Dendritic cell treated with granulocyte-macrophage colony-stimulating factor and Interleukin-4, amounts not matched to agents 40 ng/mL and 50 ng/mL, for 4 days (primary cell): ENCODE data around the gene MFAP5.

Experiments
- H3K27ac Mint-ChIP-seq: one replicate; pipeline ENCODE4 v1.8.0; 2022; ENCODE audit warnings: mild to moderate bottlenecking, mixed read lengths
- H3K27me3 Mint-ChIP-seq: one replicate; pipeline ENCODE4 v1.8.0; 2022; ENCODE audit warnings: mild to moderate bottlenecking, mixed read lengths
- H3K36me3 Mint-ChIP-seq: one replicate; pipeline ENCODE4 v1.8.0; 2022; ENCODE audit warnings: low read depth, mixed read lengths
- H3K4me1 Mint-ChIP-seq: one replicate; pipeline ENCODE4 v1.8.0; 2022; ENCODE audit warnings: low read depth, mixed read lengths
- H3K4me3 Mint-ChIP-seq: one replicate; pipeline ENCODE4 v1.8.0; 2022; ENCODE audit warnings: mild to moderate bottlenecking, moderate library complexity, mixed read lengths
- H3K9me3 Mint-ChIP-seq: one replicate; pipeline ENCODE4 v1.8.0; 2022; ENCODE audit warnings: mixed read lengths
- intact Hi-C: fragments of 100-400 bp; cut with micrococcal nuclease; formaldehyde crosslinking; loops from one replicate; pipeline ENCODE4 v1.15.0; 2022

The MFAP5 gene

GRCh38 chr12:8687846-8688601 lies 25.4 kb upstream of the MFAP5 start:
- Mint-ChIP-seq H3K27me3 (peaks cover 2% of the 10 kb centered on the region), H3K9me3 (no peaks in the 10 kb centered on the region), H3K4me3 (no peak overlapping the region), H3K4me1 (peaks cover 6% of the 10 kb centered on the region), H3K36me3 (no peaks in the 10 kb centered on the region), H3K27ac (no peak overlapping the region)
- intact Hi-C loops = no loop called here

GRCh38 chr12:8685051-8685450 lies 22.4 kb upstream of the MFAP5 start:
- Mint-ChIP-seq H3K9me3 (no peaks in the 10 kb centered on the region), H3K4me1 (peaks cover 16% of the 10 kb centered on the region)

GRCh38 chr12:8681129-8681884 lies 18.7 kb upstream of the MFAP5 start:
- Mint-ChIP-seq H3K9me3 (no peaks in the 10 kb centered on the region), H3K36me3 (no peaks in the 10 kb centered on the region), H3K27ac (no peak overlapping the region), H3K27me3 (no peaks in the 10 kb centered on the region), H3K4me1 (peaks cover 26% of the 10 kb centered on the region), H3K4me3 (no peak overlapping the region)
- intact Hi-C loops = no loop called here

More at GRCh38 chr12:8685051-8685450, 22.4 kb upstream of the MFAP5 start:
- no peaks in the 10 kb centered on the region for H3K36me3 Mint-ChIP-seq
- H3K27ac Mint-ChIP-seq = no peak overlapping the region
- no peak overlapping the region for H3K4me3 Mint-ChIP-seq
- no peaks in the 10 kb centered on the region for H3K27me3 Mint-ChIP-seq
- intact Hi-C loops = no loop called here

- intact Hi-C loops = no loop called here
- no peaks in the 10 kb centered on the region for H3K27me3 Mint-ChIP-seq
- peaks cover 32% of the 10 kb centered on the region for H3K4me1 Mint-ChIP-seq
Observed at GRCh38 chr12:8680533-8680932, 17.9 kb upstream of the MFAP5 start.

GRCh38 chr12:8678661-8679111 lies 16.1 kb upstream of the MFAP5 start:
- intact Hi-C loops = no loop called here
- Mint-ChIP-seq H3K27me3 (no peaks in the 10 kb centered on the region), H3K36me3 (no peaks in the 10 kb centered on the region), H3K27ac (no peak overlapping the region), H3K4me3 (no peak overlapping the region), H3K9me3 (no peaks in the 10 kb centered on the region), H3K4me1 (peaks cover 33% of the 10 kb centered on the region)

More at GRCh38 chr12:8680533-8680932, 17.9 kb upstream of the MFAP5 start:
- Mint-ChIP-seq H3K9me3 (no peaks in the 10 kb centered on the region), H3K4me3 (no peak overlapping the region), H3K36me3 (no peaks in the 10 kb centered on the region), H3K27ac (no peak overlapping the region)

GRCh38 chr12:8677362-8677761 lies 14.7 kb upstream of the MFAP5 start:
- Mint-ChIP-seq H3K36me3 (no peaks in the 10 kb centered on the region), H3K4me1 (peaks cover 33% of the 10 kb centered on the region), H3K27me3 (no peaks in the 10 kb centered on the region), H3K4me3 (no peak overlapping the region), H3K27ac (no peak overlapping the region), H3K9me3 (no peaks in the 10 kb centered on the region)
- intact Hi-C loops = no loop called here

- Mint-ChIP-seq H3K9me3 (no peaks in the 10 kb centered on the region), H3K27ac (no peak overlapping the region), H3K27me3 (no peaks in the 10 kb centered on the region), H3K36me3 (no peaks in the 10 kb centered on the region), H3K4me1 (peaks cover 27% of the 10 kb centered on the region), H3K4me3 (no peak overlapping the region)
- intact Hi-C loops = no loop called here
Observed at GRCh38 chr12:8676651-8677050, 14.0 kb upstream of the MFAP5 start.

- Mint-ChIP-seq H3K4me1 (peaks cover 26% of the 10 kb centered on the region), H3K4me3 (no peak overlapping the region), H3K36me3 (no peaks in the 10 kb centered on the region), H3K27ac (peak overlapping the region; percentile 10), H3K9me3 (no peaks in the 10 kb centered on the region), H3K27me3 (no peaks in the 10 kb centered on the region)
- intact Hi-C loops = no loop called here
Observed at GRCh38 chr12:8675591-8676036, 13.0 kb upstream of the MFAP5 start.

- H3K27me3 Mint-ChIP-seq = no peaks in the 10 kb centered on the region
- H3K27ac Mint-ChIP-seq = no peak overlapping the region
- no peaks in the 10 kb centered on the region for H3K36me3 Mint-ChIP-seq
- no peaks in the 10 kb centered on the region for H3K9me3 Mint-ChIP-seq
- intact Hi-C loops = no loop called here
- no peak overlapping the region for H3K4me3 Mint-ChIP-seq
- peaks cover 28% of the 10 kb centered on the region for H3K4me1 Mint-ChIP-seq
Observed at GRCh38 chr12:8672381-8672780, 9.8 kb upstream of the MFAP5 start.

- intact Hi-C loops = no loop called here
- Mint-ChIP-seq H3K27me3 (peaks cover 3% of the 10 kb centered on the region), H3K4me1 (peaks cover 16% of the 10 kb centered on the region)
Observed at GRCh38 chr12:8668441-8668840, 5.8 kb upstream of the MFAP5 start.

GRCh38 chr12:8667270-8667669 lies 4.6 kb upstream of the MFAP5 start:
- Mint-ChIP-seq H3K9me3 (no peaks in the 10 kb centered on the region), H3K27ac (no peak overlapping the region), H3K36me3 (no peaks in the 10 kb centered on the region), H3K4me3 (no peak overlapping the region), H3K4me1 (peaks cover 16% of the 10 kb centered on the region), H3K27me3 (peaks cover 3% of the 10 kb centered on the region)
- intact Hi-C loops = no loop called here

More at GRCh38 chr12:8668441-8668840, 5.8 kb upstream of the MFAP5 start:
- no peak overlapping the region for H3K4me3 Mint-ChIP-seq
- H3K9me3 Mint-ChIP-seq = no peaks in the 10 kb centered on the region
- H3K36me3 Mint-ChIP-seq = no peaks in the 10 kb centered on the region
- no peak overlapping the region for H3K27ac Mint-ChIP-seq

- peaks cover 3% of the 10 kb centered on the region for H3K27me3 Mint-ChIP-seq
- H3K9me3 Mint-ChIP-seq = no peaks in the 10 kb centered on the region
- no peaks in the 10 kb centered on the region for H3K36me3 Mint-ChIP-seq
- no peak overlapping the region for H3K27ac Mint-ChIP-seq
- intact Hi-C loops = no loop called here
- H3K4me3 Mint-ChIP-seq = no peak overlapping the region
- peaks cover 16% of the 10 kb centered on the region for H3K4me1 Mint-ChIP-seq
Observed at GRCh38 chr12:8665759-8666158, 3.1 kb upstream of the MFAP5 start.

- Mint-ChIP-seq H3K4me3 (no peak overlapping the region), H3K4me1 (peaks cover 12% of the 10 kb centered on the region), H3K9me3 (no peaks in the 10 kb centered on the region), H3K36me3 (no peaks in the 10 kb centered on the region), H3K27me3 (peaks cover 3% of the 10 kb centered on the region), H3K27ac (no peak overlapping the region)
- intact Hi-C loops = loop anchor here (5.0 kb wide), 1 partner anchor 378 kb away; no protein-coding TSS in a partner anchor
Observed at GRCh38 chr12:8664228-8664913, 1.7 kb upstream of the MFAP5 start.

GRCh38 chr12:8661751-8662150 lies 875 bp downstream of the MFAP5 start:
- Mint-ChIP-seq H3K36me3 (no peaks in the 10 kb centered on the region), H3K4me3 (no peak overlapping the region), H3K9me3 (no peaks in the 10 kb centered on the region), H3K27ac (no peak overlapping the region), H3K27me3 (peaks cover 4% of the 10 kb centered on the region), H3K4me1 (peaks cover 5% of the 10 kb centered on the region)
- intact Hi-C loops = loop anchor here (5.0 kb wide), 1 partner anchor 381 kb away; no protein-coding TSS in a partner anchor
